ENCODE data around the gene PTPRD. TPM values are rescaled to one million over a fixed set of nuclear protein-coding genes. Genes with fewer than 3 reads are reported as not detected.

PTPRD gene
- total and polyA plus RNA-seq, 2 experiments from 2014 or later = 11.5 to 58.0 TPM

GRCh38 chr9:8958358-8958757 is 1654.4 kb downstream of the PTPRD start:
- DNase-seq (ENCODE audit: low spot score) = no peak
- peaks cover 17% of the 10 kb centered on the region for H3K4me1 ChIP-seq (ENCODE audit: insufficient read depth)
- TF ChIP-seq NANOG (IDR thresholded peaks at IDR 0.05; ENCODE audit: borderline replicate concordance) (no peak), ZNF114 (CRISPR knock-in tag; IDR thresholded peaks at IDR 0.05) (no peak), EZH2phosphoT487 (IDR thresholded peaks at IDR 0.05; ENCODE audit: unreplicated experiment) (no peak), STAT1 (IDR thresholded peaks at IDR 0.05; ENCODE audit: unreplicated experiment) (no peak), REST (IDR thresholded peaks at IDR 0.05; ENCODE audit: unreplicated experiment) (no peak)
- H3K4me3 ChIP-seq = no peak overlapping the region
- no peaks in the 10 kb centered on the region for H3K27me3 Mint-ChIP-seq (ENCODE audit: insufficient read depth, low read depth, poor library complexity)
- no peak overlapping the region for H3K4me3 Mint-ChIP-seq
- H3K27me3 ChIP-seq (ENCODE audit: insufficient read depth) = no peaks in the 10 kb centered on the region
- H3K36me3 ChIP-seq (ENCODE audit: insufficient read depth) = no peaks in the 10 kb centered on the region
- no peaks in the 10 kb centered on the region for H4K20me1 ChIP-seq (replicated peaks; ENCODE audit: insufficient read depth)
- no peak for ATAC-seq
- peaks cover 5% of the 10 kb centered on the region; the same call in 1 of the 2 replicates for H3K9me2 ChIP-seq (ENCODE audit: insufficient read depth)
- H2AFZ ChIP-seq = no peak overlapping the region
- no peaks in the 10 kb centered on the region for H3K9me3 Mint-ChIP-seq
- H3K27ac Mint-ChIP-seq = no peak overlapping the region
- no peaks in the 10 kb centered on the region for H3K79me2 ChIP-seq (replicated peaks; ENCODE audit: insufficient read depth)
- H3K4me2 ChIP-seq = no peak overlapping the region
- no peaks in the 10 kb centered on the region for H3K36me3 Mint-ChIP-seq (ENCODE audit: low read depth)
- H3K4me1 Mint-ChIP-seq = peaks cover 30% of the 10 kb centered on the region
- no peak overlapping the region for H3K27ac ChIP-seq (ENCODE audit: low read depth)
- no peaks in the 10 kb centered on the region for H3F3A ChIP-seq (replicated peaks; ENCODE audit: low read depth)

GRCh38 chr9:8955315-8955714 is 1657.5 kb downstream of the PTPRD start:
- no peaks in the 10 kb centered on the region for H3K27me3 ChIP-seq (ENCODE audit: insufficient read depth)
- H3K9me2 ChIP-seq (ENCODE audit: insufficient read depth) = peaks cover 5% of the 10 kb centered on the region; the same call in 1 of the 2 replicates
- ATAC-seq (peak; percentile 70), DNase-seq (ENCODE audit: low spot score) (peak; percentile 31)
- H3F3A ChIP-seq (replicated peaks; ENCODE audit: low read depth) = no peaks in the 10 kb centered on the region
- H3K4me3 ChIP-seq = no peak overlapping the region
- Mint-ChIP-seq H3K9me3 (no peaks in the 10 kb centered on the region), H3K4me1 (peaks cover 25% of the 10 kb centered on the region), H3K36me3 (ENCODE audit: low read depth) (no peaks in the 10 kb centered on the region), H3K27me3 (ENCODE audit: insufficient read depth, low read depth, poor library complexity) (no peaks in the 10 kb centered on the region), H3K4me3 (no peak overlapping the region), H3K27ac (no peak overlapping the region; the same call in 1 of the 2 replicates)
- no peak for TF ChIP-seq EZH2phosphoT487 (IDR thresholded peaks at IDR 0.05; ENCODE audit: unreplicated experiment)
- TF ChIP-seq ZNF462 (CRISPR knock-in tag; IDR thresholded peaks at IDR 0.05) = 0 out of 2 replicates have a peak, but pooled peaks have one; percentile 44
- H3K4me1 ChIP-seq (ENCODE audit: insufficient read depth) = peaks cover 17% of the 10 kb centered on the region
- no peaks in the 10 kb centered on the region for H3K36me3 ChIP-seq (ENCODE audit: insufficient read depth)
- no peak overlapping the region for H2AFZ ChIP-seq
- no peaks in the 10 kb centered on the region for H3K79me2 ChIP-seq (replicated peaks; ENCODE audit: insufficient read depth)
- H3K27ac ChIP-seq (ENCODE audit: low read depth) = no peak overlapping the region
- H4K20me1 ChIP-seq (replicated peaks; ENCODE audit: insufficient read depth) = no peaks in the 10 kb centered on the region
- H3K4me2 ChIP-seq = no peak overlapping the region
